NCI-H1694 treated with DMSO at 0.1 percent for 48 hours (cell line): ENCODE results near the gene NAT10.

Experiments
- DNase-seq: peaks from one replicate; lab custom pipeline; 2025; lab: John Stamatoyannopoulos, UW

Gene NAT10

GRCh38 chr11:34111722-34112270 lies 6.4 kb downstream of the NAT10 start:
- no peak for DNase-seq

DNA sequence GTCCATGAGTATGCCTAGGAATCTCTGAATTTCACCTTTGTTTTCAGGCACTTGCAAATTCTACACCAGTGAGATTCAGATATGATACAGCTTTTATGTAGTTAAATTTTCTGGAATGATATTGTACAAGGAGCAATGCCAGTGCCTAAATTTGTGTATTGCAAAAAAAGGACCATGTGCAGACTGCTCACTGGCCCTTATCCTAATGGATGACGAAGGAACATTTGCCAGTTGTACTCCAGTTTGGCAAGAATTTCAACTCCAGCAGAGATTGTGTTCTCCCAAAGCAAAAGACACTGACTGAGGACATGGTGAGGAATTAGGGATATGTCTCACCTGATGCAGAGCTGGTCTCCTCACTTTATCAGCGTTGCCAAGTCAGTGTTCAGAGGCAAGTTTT lies 8.6 kb downstream of the NAT10 start:
- DNase-seq, result no peak

DNA sequence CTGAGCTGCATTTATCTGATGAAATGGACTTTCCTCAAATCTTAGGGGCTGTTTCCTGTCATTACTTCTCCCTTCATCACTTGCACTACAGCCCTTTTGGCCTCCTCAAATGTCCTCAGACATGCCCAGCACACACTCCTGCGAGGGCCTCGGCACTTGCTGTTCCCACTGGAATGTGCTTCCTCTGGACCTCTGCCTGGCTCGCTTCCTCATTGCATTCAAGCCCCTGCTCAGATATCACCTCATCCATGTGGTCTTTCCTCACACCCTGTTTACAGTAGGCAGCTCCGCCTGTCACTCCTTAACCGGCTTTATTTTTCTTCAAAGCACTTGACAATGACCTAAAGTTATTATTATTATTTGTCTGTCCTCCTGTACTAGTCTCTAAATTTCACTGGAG lies 9.0 kb downstream of the NAT10 start:
- DNase-seq, result no peak

- no peak for DNase-seq
These were observed 15.2 kb downstream of the NAT10 start for GRCh38 chr11:34120651-34121050.

- DNase-seq, result no peak
These were observed 19.6 kb downstream of the NAT10 start for GRCh38 chr11:34124885-34125668.

DNA sequence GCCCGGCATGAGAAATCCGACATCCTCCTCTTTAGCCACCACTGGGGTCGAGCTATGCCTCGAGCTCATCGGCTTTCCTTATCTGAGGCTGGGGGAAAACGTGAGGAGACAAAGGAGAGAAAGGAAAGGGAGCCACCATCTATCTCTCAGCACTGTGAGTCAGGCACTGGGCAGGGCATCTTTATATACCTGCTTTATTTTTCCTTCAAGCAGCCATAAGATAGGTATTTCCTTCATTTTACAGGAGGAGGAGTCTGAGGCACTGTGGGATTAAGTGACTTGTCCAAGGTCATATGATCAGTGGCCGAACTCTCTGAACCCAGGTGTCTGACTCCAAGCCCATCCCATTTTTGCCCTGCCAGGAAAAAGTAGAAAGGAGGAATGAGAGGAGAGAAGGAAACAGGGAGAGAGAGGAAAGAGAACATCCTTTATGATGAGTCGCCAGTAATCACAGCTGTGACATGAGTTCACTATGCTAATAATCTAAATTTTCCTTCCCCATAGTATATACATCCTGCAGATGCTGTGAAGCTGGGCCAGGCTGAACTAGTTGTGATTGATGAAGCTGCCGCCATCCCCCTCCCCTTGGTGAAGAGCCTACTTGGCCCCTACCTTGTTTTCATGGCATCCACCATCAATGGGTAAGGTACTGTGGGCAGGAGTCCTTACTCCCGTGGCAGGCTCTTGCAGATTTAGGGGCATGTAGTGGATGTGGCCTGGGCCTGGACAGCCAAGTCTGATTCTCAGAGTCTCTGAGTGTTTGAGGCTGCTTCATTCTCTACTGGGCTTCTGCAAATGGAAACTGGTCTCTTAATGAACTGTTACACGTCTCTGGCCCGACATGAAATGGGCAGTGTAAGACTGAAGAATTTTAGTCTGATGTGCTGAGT lies 21.8 kb downstream of the NAT10 start:
- DNase-seq, result no peak

GRCh38 chr11:34128824-34129223 lies 23.4 kb downstream of the NAT10 start:
- no peak for DNase-seq

DNA sequence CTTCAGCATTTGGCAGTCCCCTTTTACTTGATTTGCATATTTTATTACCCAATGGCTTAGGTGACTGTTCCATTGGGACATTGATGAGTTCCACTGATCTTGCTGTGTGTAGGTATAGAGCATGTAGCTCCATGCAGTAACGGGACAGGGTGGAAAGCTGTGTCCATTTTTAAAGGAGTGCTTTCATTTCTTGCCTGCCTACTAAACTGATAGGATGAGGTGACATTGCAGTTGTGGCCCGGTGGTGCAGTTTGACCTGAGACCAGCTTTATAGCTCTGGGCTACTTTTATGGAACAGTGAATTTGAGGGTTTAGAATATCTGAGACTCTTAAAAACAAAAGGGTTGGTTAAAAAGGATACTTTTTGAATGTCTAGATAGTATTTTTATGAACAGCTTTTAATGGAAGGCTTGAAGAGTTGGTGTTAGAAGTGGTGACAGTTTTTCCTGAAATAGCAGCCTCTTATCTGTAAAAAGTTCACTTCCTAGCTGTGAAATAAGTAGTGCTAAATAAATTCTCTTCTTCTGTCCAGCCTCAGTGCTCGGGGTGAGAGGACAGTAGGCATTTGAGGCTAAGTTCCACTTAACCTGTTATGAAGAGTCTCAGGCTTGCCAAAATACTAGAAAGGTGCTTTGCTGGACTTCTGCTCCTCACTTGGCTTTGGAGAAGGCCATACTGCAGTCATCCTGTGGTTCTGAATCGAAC lies 27.0 kb downstream of the NAT10 start:
- no peak for DNase-seq

DNA sequence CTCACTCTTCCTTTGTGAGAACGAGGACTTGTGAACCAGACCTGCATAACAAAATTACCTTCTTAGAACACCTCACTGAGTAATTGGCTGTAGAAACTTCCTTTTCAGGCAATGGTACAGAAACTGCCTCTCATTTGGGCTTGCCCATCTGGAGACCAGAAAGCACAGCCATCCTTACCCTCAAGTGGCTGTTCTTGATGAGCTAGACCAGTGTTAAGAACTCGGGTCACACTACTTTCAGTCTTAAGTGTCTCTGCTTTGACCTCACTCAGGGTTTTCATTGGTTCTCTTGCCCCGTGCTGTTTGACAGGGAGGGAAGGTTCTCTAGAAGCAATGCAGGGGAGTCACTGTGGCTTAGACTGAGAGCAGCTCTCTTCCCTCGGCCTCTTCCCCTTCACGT lies 29.3 kb downstream of the NAT10 start:
- DNase-seq, result no peak

DNA sequence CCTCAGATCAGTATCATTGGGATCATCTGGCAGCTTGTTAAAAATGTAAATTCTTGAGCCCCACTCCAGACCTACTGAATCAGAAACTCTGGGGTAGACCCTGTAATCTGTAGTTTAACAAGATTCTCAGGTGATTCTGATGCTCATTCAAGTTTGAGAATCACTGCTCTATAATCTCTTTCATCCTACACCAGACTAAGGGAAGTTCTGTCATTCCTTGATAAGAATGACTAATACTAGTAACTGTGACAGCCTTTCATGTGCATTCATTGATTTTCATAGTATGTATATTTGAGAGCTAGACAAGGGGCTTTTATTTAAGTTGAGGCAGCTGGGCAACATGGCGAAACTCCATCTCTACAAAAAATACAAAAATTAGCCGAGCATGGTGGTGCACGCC lies 30.0 kb downstream of the NAT10 start:
- no peak for DNase-seq

DNA sequence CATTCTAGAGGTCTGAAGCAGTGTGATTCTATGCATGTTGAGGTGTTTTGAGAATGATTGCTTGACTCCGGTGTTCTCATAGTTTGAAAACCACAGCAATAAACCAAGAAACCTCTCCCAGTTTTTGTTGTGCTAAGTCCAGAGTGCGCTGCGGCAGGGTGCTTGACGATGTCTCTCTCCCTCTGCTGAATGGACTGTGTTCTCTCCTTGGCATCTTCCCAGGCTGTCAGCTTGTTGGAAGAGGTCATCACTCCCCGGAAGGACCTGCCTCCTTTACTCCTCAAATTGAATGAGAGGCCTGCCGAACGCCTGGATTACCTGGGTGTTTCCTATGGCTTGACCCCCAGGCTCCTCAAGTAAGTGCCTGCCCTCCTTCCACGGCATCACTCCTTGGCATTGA lies 31.0 kb downstream of the NAT10 start:
- no peak for DNase-seq

- no peak for DNase-seq
These were observed 33.9 kb downstream of the NAT10 start for GRCh38 chr11:34139346-34139745.

GRCh38 chr11:34140149-34140548 lies 34.7 kb downstream of the NAT10 start:
- DNase-seq, result no peak

GRCh38 chr11:34143048-34143447 lies 37.6 kb downstream of the NAT10 start:
- no peak for DNase-seq

GRCh38 chr11:34145073-34145472 lies 39.6 kb downstream of the NAT10 start:
- DNase-seq, result no peak

DNA sequence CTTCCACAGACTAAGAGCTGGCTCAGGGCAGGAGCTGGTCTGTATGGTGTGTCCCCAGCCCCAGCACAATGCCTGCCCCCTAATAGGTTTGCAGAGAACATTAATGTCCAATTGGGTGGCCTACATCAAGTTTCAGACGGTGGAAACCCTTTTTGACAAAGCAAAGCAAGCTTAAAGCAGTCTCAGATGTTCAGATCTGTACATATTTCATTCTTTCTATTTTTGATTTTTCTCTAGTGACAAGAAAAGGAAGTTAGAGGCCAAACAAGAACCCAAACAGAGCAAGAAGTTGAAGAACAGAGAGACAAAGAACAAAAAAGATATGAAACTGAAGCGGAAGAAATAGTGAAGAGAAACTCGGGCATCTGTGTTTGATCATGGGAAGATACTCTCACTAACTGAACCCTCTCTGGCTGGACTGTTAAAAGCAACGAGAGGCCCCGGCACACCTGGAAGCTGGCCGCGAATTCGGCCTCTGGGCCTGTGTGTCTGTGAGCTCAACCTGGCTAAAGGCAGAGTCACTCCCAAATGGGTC lies 40.5 kb downstream of the NAT10 start:
- no peak for DNase-seq

DNA sequence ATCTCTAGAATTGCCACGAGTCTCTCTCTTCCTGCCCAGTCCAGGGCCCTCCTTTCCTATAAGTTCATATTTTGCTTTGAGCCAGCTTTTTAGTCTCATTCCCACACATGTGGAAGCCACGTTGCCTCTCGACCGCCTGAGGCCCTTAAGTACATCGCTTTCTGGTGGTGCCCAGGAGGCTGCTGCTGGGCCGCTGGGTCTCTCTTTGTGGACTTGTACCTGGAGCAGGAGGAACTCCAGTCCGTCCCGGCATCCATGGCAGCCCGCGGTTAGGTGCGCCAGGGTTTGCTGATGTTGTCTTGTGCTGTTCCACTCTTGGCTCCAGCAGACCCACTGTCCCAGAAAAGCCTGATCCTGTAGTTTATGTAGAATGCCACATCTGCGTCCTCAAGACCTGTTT lies 41.0 kb downstream of the NAT10 start:
- no peak for DNase-seq

DNA sequence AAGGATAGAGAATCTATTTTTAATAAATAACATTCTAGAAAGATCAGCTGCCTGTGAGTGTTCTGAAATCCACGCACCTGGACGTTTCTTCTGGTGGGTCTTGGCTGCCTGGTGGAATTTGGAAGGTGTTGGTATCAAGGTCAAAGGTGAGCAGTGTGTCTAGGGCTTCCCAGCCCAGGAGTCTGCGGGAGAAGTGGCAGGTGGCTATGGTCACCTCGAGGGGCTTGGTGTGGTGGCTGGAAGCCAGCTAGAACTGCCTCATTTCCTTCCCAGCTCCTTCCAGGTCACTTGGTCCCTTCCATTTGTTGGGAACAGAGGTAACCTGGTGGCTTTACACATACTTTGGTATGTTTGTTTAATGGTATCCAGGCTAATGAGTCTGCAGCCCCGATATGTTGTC lies 41.4 kb downstream of the NAT10 start:
- no peak for DNase-seq

DNA sequence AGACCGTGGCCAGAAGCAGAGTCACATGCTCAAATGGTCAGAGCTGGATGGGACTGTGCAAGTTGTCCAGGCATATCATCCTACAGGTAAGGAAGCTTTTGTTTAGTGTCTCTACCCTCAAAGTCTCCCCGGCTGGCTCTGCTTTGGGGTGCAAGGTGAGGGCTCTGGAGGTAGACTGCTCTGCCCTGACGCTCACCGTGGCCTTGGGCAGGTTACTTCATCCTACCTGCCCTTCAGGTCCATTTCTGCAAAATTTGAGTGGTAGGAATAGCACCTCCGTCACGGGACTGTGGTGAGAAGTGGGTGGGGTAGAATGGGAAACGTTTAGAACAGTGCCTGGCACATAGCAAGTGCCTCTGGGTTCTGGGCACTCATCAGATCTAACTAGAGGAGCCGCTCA lies 42.2 kb downstream of the NAT10 start:
- no peak for DNase-seq

- no peak for DNase-seq
These were observed 43.2 kb downstream of the NAT10 start for GRCh38 chr11:34148504-34149165.

DNA sequence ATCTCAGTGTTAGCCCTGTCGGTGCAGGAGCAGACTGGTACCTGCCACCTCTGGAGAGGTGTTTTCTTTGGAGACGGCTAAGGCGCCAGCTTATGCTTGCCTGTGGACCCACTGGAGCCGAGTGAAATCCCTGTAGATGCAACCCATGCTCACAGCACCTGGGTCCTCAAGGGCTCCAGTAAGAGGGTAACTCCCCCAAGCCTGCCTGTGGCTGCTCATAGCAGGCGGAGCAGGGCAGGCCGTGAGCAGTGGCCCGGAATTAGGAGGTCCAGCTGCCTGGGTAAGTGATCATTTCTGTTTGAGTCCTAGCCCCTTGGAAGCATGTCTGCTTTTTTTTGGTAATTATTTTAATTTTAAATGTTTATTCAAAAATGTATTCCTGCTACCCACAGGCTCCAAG lies 43.8 kb downstream of the NAT10 start:
- DNase-seq, result no peak

GRCh38 chr11:34149786-34150185 lies 44.4 kb downstream of the NAT10 start:
- no peak for DNase-seq
